Measurements from ENCODE around the gene NEDD4L.

NEDD4L gene

DNA sequence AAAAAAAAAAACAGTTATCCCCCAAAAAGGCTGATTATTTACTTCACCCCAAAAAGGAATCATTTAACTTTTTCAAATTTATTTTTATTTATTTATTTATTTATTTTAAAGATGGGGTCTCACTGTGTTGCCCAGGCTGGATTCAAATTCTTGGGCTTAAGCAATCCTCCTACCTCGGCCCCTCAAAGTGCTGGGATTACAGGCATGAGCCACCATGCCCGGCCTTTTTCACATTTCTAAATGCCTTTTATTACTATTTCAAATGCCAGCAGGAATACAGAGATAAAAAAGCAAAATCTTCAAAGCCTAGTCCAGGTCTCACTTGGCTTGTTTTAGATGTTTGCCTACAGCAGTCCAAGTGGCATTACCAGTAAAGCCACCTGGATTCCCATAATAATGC is 345.7 kb downstream of the NEDD4L start:
- no peak for DNase-seq

DNA sequence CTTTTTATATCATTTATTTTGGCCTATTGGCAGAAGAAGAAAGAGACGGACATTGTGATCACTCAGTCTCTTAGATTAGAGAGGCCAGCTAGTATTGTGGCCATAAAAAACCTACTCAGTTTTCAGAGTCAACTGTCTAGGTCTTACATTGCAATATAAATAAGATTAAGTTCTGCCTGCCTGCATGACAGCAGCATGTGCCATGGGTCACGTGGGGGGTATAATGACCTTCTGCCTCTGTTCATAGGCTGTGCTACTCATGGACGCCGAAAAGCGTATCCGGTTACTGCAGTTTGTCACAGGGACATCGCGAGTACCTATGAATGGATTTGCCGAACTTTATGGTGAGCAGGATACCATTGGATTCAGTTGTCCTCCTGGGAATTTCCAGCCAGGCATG is 346.4 kb downstream of the NEDD4L start:
- no peak for DNase-seq

GRCh38 chr18:58391231-58391825 is 347.3 kb downstream of the NEDD4L start:
- DNase-seq = no peak

DNA sequence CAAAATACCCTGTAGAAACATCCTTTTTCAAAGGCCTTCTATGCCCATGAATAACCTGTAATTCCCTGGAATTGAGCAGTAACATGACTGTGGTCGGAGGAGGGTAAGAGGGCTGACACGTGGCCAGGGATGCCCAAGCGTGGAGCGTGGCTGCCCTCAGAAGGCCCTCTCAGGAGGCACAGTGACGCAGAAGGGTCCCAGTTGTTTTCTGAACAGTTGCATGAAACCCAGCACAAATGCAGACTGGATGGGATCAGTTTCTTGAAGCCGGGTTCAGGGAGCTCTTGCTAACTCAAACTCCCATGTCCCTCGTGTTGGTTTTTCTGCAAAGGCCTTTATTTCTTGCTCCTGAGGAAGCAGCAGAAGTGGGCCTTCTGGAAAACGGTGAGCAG is 347.9 kb downstream of the NEDD4L start:
- no peak for DNase-seq

GRCh38 chr18:58392324-58393000 is 348.4 kb downstream of the NEDD4L start:
- DNase-seq = no peak

DNA sequence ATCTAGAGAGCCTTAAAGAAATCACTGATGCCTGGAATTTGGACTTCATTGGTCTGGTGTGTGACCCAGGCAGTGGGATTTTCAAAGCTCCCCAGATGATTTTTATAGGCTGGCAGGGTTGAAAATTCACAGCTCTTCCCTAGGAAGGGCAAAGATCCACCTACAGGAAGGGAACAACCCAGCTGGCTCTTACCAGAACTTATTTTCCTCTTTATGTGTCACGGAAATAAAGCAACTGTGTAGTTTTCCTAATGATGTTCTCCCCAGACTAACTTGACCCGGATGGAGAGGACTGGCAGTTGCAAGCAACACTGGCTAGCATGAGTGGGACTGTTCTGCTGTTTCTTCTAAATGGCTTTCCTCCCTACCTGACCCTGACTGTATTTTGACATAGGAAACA is 349.3 kb downstream of the NEDD4L start:
- DNase-seq = no peak

GRCh38 chr18:58394046-58394445 is 350.0 kb downstream of the NEDD4L start:
- no peak for DNase-seq

DNA sequence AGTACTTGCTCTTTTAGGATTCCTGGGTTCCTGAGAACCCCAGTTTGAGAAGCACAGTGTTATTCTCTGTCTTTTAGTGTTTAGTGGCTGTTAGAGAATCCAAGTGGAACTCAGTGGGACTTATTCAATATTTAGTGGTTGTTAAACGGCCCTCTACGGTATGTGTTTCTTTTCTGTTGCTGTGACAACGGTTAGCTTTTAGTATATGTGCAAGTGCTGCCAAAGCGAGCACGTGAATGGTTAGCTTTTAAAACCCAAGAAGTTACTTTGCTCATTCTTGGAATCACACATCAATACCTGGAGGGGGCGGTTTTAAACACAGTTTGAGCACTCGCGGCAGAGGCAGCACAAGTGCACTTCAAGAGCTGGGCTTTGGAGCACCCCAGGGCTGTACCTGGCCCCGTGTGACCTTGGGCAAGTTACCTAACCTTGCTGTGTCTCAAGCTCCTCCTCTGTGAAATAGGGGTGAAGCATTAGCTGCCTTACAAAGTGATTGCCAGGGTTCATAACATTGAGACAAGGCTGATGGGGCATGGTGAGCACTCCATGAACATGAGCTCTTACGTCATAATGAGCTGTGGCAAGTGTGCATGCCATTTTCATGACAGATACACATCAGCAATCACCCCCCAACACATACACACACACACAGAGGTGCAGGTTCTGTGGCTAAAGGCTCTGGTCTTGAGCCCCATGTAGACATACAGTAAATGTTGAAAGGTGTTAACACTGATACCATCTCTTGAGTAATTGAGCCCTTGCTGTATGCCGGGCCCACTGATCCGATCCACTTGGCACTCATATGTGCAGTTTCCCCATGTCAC is 350.8 kb downstream of the NEDD4L start:
- no peak for DNase-seq

- no peak for DNase-seq
Observed at GRCh38 chr18:58396144-58396543, 352.1 kb downstream of the NEDD4L start.

DNA sequence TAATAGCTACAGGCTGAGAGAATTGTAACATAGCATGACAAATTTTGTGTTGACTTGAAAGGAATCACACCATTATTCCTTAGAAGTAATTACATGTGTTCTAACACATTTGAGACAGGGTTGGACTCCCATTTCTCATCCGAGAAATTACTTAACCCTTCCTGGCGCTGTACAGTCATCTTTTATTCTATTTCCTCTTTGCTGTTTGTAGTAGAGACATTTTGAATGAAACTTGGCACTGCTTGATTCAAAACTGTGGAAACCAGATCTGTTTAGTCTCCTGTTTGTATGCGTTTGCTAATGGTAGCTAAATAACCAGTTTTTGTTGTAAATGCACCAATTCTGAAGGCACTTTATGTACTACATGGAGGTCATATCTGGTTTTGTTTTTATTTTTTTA is 352.9 kb downstream of the NEDD4L start:
- DNase-seq = no peak

DNA sequence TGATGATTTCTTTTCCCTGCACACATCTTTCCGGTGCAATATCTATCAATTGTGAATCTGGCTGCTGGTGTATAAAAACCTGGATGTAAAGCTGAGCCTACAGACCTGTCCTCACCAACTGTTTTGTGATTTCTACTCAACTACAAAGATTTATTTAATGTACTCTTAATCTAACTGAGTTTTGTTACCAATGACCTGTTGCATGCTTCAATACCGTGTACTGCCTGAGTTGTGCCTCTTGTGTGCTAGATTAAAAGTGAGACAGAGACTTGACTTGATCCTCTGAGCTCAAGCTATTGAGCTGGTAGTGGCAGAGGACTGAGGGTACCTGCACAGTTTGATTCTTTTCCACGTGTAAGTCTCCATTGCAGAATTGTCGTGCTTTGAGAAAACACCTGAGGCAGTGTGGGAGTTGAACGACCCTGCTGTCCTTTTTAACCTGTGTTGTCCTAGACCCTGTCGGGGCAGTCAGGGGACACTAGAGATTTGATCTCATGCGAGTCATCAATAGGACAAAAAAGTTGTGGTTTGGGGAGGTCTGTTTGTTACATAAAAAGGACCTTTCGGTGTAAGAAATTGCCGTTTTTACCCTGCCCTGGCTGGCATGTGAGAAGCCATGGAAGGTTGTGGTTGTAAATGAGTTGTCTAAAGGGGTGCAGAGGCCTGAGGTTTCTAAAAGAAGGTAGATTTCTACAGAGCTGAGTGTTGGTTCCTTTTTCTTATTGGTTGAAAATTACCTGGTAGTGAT is 353.5 kb downstream of the NEDD4L start:
- DNase-seq = no peak

DNA sequence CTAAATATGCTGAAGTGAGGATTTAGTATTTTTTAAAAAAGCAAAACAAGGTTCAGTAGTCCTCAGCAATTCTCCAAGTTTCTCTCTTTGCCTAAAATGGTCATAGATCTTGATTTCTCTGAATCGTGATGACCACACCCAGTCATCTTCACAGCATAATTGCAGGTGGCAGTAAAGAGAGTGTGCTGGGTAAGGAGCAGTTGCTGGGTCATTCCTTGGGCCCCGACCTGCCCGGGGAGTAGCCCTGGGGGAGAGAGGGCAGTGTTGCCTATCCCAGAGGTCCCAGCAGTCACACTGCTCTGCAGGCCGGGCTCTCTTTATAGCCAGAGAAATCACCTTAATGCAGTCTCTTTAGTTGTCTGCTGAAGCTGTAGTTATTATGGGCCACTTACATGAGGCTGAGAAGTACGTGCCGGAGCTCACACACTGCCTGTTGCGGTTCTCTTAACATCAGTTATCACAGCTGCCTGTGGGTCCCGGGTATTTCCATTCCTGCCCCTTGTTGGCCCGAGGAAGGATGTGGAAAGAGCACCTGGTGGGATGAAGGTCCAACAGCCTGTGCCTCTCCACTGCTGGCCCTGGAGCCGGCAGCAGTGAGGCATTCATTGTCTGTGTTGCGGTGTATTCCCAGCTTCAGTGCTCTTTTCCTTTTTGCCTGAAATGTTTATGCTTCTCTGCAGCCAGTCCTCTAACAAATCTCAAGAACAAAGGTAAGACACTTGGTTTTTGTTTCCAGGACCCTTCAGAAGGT is 354.8 kb downstream of the NEDD4L start:
- no peak for DNase-seq

DNA sequence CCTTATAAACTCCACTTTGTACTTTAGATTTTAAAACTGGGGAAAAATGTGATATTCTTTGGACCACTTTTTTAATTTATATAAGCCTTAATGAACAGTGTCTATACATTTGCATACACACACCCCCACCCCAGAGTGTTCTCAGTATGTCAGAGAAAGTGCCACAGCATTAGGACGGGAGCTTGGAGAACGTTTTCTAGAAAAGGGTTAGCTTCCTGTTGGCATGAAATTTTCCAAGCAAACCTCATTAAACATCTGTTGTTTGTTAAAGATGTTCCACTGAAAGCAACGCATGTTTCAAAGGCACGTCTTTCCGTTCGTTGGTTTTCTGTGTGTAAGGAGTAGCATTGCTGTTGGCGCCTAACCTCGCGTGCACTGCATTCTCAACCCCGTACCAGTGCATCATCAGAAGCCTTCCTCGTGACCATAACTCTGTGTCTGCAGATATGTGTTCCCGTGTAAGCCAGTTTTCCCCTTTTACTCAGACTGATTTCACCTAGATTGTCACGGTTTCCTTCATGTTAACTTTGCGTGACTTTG is 356.4 kb downstream of the NEDD4L start:
- peak in 1 of 5 donors; percentile 71 for DNase-seq

DNA sequence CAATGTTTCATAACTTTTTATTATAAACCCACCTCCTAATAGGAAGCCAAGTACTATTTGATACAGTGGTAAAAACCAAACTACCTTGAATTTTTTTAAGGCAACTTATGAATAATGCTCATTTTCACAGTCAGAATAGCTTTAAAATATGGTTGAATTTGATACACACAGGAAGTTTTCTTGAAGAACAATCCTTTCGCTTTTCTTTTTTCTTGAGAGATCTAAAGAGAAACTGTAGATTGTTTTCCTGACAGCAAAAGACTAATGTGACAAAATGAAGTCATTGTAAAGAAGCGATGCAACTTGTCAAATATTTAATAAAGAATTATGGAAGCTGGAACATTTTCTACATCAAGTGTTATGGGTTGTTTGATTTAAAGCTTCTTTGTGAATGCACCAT is 357.2 kb downstream of the NEDD4L start:
- peak in 1 of 5 donors; percentile 41 for DNase-seq

GRCh38 chr18:58402247-58402646 is 358.2 kb downstream of the NEDD4L start:
- DNase-seq = no peak

DNA sequence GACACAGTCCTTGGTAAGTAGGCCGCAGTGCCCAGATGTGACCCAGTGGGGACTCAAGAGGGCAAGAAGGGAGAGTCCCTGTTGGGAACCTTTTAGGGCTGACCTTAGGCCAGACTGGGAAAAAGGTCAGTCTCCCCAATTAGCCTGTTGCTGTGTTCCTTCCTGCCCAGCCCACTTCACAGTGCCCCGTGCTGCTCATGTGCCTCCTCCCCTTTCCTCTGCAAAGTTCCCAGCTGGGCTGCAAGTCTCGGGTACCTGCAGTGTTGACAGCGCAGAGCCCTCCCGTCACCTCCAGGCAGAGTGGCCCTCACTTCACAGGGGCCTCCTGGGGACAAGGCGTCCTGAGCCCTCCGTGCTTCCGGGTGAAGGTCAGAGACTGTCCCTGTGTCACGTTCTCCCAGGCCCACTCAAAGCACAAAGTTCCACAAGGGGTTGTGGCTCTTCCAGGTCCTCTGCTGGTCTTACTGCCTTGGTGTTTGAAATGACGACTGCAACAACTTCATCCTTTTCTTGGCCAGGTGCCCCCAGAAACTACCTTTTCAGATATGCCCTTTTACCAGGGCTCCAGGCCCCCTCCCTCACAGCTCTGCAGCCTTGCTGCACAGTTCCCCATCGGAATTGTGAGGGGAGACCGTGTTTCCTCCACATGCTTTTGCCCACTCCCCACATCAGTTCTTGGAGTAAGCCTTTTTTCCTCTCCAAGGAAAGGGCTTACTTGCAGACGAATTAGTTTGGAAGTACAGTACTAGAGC is 359.1 kb downstream of the NEDD4L start:
- DNase-seq = no peak

DNA sequence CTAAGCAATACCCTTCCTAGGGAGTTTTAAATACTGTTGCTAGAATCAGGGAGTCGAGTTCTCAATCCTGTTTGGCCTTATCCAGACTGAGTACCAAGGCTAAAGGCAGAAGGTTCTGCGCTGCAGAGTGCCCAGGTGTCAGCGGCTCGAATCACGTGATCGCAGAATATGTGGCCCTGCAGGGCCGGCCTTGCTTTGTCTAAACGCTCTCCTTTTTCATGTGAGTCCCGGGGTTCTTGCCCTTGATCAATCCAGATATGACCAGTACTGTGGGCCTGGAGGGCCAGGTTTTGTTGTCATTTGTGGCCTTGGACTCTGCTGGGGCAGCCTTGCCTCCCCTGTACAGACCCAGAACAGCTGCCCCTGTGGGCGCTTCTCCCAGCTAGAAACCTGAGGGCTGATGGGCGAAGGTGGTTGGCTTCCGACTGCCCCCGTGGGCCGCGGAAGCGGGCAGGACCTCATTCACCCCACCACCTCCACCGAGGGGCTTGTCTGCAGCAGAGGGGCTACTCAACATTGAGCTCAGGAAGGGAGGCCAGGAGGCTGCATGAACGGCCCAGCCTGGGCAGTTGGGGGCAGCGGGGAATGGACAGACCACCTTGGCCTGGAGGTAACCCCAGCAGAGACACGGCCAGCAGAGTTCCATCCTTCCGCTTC is 359.9 kb downstream of the NEDD4L start:
- no peak for DNase-seq

DNA sequence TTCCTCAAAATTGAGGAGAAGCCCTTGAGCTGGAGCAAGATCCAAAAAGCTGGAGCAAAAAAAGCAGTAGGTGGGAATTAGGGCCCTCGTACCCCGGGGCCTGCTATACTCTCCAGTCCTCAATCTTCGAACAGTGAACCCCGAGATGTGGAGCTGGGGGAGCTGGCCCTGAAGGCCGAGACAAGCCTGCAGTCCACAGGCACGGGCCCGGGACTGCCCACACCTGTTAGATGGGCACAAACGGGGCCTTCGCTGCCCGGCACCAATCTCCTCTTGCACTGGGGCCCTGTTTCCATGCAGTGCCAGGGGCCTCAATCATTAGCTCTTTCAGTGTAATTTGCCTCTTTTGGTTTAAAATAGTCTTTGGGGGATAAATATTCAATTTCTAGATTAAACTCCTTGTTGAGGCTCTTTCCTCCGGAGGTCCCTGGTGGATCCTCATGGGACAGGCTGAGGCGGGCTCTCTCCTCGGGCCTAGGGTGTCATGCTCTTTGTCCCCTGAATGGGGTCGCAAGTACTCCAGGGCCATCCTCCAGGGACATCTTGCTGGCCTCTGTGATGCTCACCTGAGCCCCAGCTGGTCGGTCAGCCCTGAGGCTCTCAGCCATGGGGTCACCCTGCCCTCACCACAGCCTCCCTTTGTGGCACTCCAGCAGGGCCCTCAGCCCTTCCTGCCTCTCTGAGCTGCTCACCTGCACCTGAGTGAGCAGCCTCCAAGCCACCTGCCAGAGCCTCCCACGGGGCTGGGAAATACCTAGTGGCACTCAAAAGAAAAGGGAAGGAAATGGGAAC is 361.3 kb downstream of the NEDD4L start:
- no peak for DNase-seq

DNA sequence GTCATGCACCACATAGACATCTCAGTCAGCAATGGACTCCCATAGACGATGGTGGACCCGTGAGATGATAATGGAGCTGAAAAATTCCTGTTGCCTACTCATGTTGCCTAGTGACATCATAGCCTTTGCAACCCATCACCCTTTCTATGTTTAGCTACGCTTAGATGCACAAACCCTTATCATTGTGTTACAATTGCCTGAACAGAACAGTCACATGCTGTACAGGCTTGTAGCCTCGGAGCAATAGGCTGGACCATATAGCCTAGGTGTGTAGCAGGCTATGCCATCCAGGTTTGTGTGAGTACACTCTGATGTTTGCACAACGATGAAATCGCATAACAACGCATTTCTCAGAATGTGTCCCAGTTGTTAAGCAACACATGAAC is 363.2 kb downstream of the NEDD4L start:
- DNase-seq = no peak
